Fibroblast of pulmonary artery (primary cell): ENCODE measurements around the gene ZNF320.
"Not testable (repeated sequence)": the region's sequence is repeated elsewhere in the genome, so short reads cannot be mapped to it uniquely, and the experiment has no call there.

Experiments used
- DNase-seq: peaks from one replicate; pipeline ENCODE4 v3.0.0-alpha.2; 2010; ENCODE audit warnings: low read depth
- H3K4me3 ChIP-seq: replicated peaks from 2 replicates; pipeline ENCODE4 v1.5.1; 2011; ENCODE audit warnings: low read depth, mild to moderate bottlenecking, control low read depth, low read length, moderate library complexity
- TF ChIP-seq, protein P1 (sequence below): IDR thresholded peaks from 2 replicates; pipeline ENCODE4 v1.5.1; 2011; ENCODE audit warnings: mild to moderate bottlenecking, control low read depth, low read length, inconsistent platforms; ENCODE audit errors: missing control alignments

The ZNF320 gene

DNA sequence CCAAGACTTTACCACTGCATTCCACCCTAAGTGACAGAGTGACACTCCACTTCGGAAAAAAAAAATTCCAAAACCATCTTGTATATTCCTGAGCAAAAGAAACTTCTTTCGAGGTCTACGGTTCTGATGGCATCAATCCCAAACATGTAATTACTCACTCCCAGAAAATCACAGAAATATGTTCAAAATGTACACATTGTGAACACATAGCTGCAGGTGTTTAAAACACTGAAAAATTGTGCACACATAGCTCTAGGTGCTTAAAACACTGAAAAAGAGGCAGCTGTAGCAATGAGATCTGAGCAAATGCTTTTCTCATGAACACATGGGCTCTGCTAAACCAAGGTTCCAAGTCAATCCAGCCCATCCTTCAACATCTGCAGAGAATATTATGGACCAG lies 26.0 kb downstream of the ZNF320 start:
- H3K4me3 ChIP-seq, result no peak overlapping the region
- no peak for DNase-seq
- TF ChIP-seq, protein P1, sequence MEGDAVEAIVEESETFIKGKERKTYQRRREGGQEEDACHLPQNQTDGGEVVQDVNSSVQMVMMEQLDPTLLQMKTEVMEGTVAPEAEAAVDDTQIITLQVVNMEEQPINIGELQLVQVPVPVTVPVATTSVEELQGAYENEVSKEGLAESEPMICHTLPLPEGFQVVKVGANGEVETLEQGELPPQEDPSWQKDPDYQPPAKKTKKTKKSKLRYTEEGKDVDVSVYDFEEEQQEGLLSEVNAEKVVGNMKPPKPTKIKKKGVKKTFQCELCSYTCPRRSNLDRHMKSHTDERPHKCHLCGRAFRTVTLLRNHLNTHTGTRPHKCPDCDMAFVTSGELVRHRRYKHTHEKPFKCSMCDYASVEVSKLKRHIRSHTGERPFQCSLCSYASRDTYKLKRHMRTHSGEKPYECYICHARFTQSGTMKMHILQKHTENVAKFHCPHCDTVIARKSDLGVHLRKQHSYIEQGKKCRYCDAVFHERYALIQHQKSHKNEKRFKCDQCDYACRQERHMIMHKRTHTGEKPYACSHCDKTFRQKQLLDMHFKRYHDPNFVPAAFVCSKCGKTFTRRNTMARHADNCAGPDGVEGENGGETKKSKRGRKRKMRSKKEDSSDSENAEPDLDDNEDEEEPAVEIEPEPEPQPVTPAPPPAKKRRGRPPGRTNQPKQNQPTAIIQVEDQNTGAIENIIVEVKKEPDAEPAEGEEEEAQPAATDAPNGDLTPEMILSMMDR, result no peak

DNA sequence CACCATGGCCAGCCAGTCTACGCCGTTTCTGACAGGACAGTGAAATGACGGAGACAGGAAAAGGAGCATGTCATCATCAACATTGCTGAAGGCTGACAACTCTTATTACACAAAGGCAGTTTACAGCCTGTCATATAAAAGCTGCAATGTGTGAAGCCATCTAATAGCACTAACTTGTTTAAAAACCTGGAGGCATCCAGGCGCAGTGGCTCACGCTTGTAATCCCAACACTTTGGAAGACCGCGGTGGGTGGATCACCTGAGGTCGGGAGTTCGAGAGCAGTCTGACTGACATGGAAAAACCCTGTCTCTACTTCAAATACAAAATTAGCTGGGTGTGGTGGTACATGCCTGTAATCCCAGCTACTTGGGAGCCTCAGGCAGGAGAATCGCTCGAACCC lies 29.4 kb downstream of the ZNF320 start:
- not testable (repeated sequence) for H3K4me3 ChIP-seq, DNase-seq

DNA sequence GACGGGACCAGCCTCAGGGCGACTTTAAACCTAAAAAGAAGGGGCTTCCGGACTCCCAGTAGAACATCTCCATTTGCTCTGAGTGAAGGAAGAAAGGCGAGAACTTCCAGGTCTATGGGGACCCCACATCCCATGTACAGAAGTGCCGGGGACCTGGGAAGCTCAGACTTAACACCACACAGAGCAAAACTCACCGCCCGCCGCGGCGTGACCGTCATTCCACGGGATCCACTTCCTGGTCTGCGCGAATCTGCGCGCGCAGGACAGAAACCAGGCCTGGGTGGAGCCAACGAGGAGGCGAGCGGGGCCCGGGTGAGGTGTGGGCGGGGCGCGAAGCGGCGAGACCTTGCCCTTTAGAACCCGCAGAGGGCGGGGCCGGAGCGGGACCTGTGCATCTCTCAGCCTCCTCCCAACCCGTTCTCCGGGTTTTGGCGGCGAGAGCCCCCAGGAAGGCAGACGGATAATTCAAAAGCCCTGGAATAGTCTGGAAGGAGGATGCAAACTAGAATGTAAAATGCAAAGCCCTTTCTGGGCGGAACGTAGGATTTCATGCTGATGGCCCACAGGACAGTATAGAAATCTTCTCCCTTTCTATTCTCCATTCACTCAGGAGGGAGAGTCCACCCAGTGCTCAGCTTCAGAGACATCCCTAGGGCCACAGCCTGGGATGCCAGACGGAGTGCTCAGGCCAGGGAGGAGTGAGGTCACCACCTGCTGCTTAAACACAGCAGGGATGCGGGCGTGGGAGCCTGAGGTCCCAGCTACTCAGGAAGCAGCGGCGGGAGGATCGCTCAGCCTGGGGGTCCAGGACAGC lies 39.9 kb downstream of the ZNF320 start, which contains the start of gene ZNF468:
TSS of gene ZNF468 (minus strand) at position 242 of the 814 bp plus-strand sequence. CDS start 3,347 bp downstream, outside the sequence.
- DNase-seq, result peak; percentile 52

DNA sequence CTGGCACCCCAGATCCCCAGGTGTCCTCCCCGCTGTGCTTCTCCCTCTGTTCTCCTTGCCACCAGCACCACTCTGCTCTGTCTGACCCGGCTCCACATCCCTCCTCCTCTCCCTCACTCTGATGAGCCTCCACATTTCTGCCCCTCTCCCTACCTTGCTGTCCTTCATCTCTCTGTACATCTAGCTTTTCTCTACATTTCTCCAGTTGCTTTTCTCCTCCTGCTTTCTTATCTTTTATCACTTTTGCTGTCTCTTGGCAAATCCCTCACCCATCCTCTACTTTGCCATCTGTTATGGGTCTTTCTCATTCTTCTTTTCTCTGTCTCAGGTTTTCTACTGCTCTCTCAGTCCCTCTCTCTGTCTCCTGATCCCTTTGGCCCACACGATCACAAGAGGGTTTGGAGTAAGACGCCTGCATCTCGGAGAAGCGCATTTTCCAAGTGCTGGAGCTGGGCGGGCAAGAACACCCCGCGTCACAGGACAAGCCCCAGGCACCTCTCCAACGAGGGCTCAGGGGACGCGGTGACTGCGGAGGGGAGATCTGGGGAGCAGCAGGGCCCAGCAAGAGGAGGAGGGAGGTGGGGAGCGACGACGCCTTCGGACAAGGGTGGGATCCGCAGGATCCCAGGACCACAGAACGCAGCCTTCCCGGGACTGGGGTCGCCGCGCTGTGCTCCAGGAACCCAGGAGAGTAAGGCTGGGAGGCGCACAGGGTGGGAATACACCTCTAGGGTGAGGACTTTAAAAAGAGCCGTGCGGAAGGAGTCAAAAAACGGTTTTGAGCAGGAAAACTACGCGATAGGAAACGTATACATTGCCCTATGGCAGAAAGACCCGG lies 40.7 kb downstream of the ZNF320 start:
- peak; percentile 12 for DNase-seq

More for the DNA sequence above, 39.9 kb downstream of the ZNF320 start, which contains the start of gene ZNF468:
- H3K4me3 ChIP-seq, result peak within 1 kb of the TSS; percentile 73

More for the DNA sequence above, 40.7 kb downstream of the ZNF320 start:
- peak overlapping the region; percentile 73 for H3K4me3 ChIP-seq
